ENCODE data around the gene BTN1A1. TPM values are rescaled to one million over a fixed set of nuclear protein-coding genes. Genes with fewer than 3 reads are reported as not detected.

Gene BTN1A1
- total and polyA plus RNA-seq, 9 of the 15 experiments (the other 6 are each of a cell fraction or from before 2014, with no cell fraction given) = 0.01 to 0.15 (median 0.06) TPM; not detected in 4

- no peak for TF ChIP-seq ZNF311 (CRISPR knock-in tag; IDR thresholded peaks at IDR 0.05)
- peak; percentile 86 for TF ChIP-seq L3MBTL2 (IDR thresholded peaks at IDR 0.05)
- no peak for TF ChIP-seq CHCHD3 (CRISPR knock-in tag; IDR thresholded peaks at IDR 0.05)
- no peak for TF ChIP-seq ZNF780A (CRISPR knock-in tag; IDR thresholded peaks at IDR 0.05)
- no peak; the same call in none of the 2 replicates for TF ChIP-seq MYBL2 (IDR thresholded peaks at IDR 0.05; ENCODE audit: low read depth)
- TF ChIP-seq MYBL2 (CRISPR knock-in tag; IDR thresholded peaks at IDR 0.05; ENCODE audit: borderline replicate concordance) = no peak
- TF ChIP-seq ATF7 (IDR thresholded peaks at IDR 0.05) = peak; percentile 35; the same call in 1 of the 2 replicates
- TF ChIP-seq MECOM (CRISPR knock-in tag; IDR thresholded peaks at IDR 0.05) = no peak
- TF ChIP-seq FOSL1 (tag; conservative IDR thresholded peaks at IDR 0.05) = peak; percentile 59
- peak; percentile 64; the same call in 1 of the 2 replicates for TF ChIP-seq BACH1 (tag; IDR thresholded peaks at IDR 0.05)
- no peak for TF ChIP-seq HMG20B (CRISPR knock-in tag; IDR thresholded peaks at IDR 0.05)
- TF ChIP-seq ZNF77 (CRISPR knock-in tag; IDR thresholded peaks at IDR 0.05) = no peak
- peak in 1 of 3 experiments; percentile 60; a peak in 1 of 6 replicates for TF ChIP-seq ZBTB11 (CRISPR knock-in tag; IDR thresholded peaks at IDR 0.05)
- TF ChIP-seq ZNF609 (CRISPR knock-in tag; IDR thresholded peaks at IDR 0.05; ENCODE audit: borderline replicate concordance) = no peak
- TF ChIP-seq PTTG1 (tag; IDR thresholded peaks at IDR 0.05; ENCODE audit: low read depth) = no peak
- no peak for TF ChIP-seq PHB (CRISPR knock-in tag; IDR thresholded peaks at IDR 0.05)
- no peak; the same call in 1 of the 2 replicates for TF ChIP-seq POLR2AphosphoS5 (IDR thresholded peaks at IDR 0.05; ENCODE audit: control insufficient read depth, insufficient read depth, low read depth, low read length)
- TF ChIP-seq TAF9B (IDR thresholded peaks at IDR 0.05; ENCODE audit: partially characterized antibody) = peak; percentile 21
- TF ChIP-seq ZNF584 (CRISPR knock-in tag; IDR thresholded peaks at IDR 0.05; ENCODE audit: low read depth) = peak; percentile 69
- TF ChIP-seq SIX5 (IDR thresholded peaks at IDR 0.05; ENCODE audit: borderline replicate concordance in 1 of 2, insufficient read depth in 1 of 2, low read depth in 1 of 2, low read length in 2 of 2) = no peak
- no peak for TF ChIP-seq ETV5 (CRISPR knock-in tag; IDR thresholded peaks at IDR 0.05; ENCODE audit: low read depth)
Observed at GRCh38 chr6:26473758-26474438, 26.2 kb upstream of the BTN1A1 start (continued).
